WTC11 (cell line): Measurements from ENCODE around the gene UMODL1. TPM values are rescaled to one million over a fixed set of nuclear protein-coding genes. Genes with fewer than 3 reads are reported as not detected.

ENCODE experiments used
- ATAC-seq: fragments of 200-7000 bp; cut with Tn5 transposase; 2 replicates; pipeline ENCODE4 v1.10.0; 2021; ENCODE audit warnings: mild to moderate bottlenecking, moderate library complexity
- CTCF ChIA-PET: fragments of 300-600 bp; sonication (Branson Sonifier 250); formaldehyde crosslinking; loops from one replicate; lab custom pipeline; 2021; ENCODE audit warnings: antibody characterized with exemption; lab: Charles Lee
- POLR2A ChIA-PET: fragments of 350-600 bp; sonication (Branson Sonifier 250); formaldehyde crosslinking; loops from one replicate; lab custom pipeline; 2021; ENCODE audit warnings: antibody characterized with exemption; lab: Charles Lee
- DNase-seq: peaks from one replicate; pipeline ENCODE4 v3.0.0; 2021; ENCODE audit warnings: low spot score
- H3K27ac Mint-ChIP-seq: 2 replicates; pipeline ENCODE4 v1.8.0; 2021; ENCODE audit warnings: mixed read lengths
- H3K27me3 Mint-ChIP-seq: 2 replicates; pipeline ENCODE4 v1.8.0; 2021; ENCODE audit warnings: low read depth, mild to moderate bottlenecking, moderate library complexity, mixed read lengths
- H3K36me3 Mint-ChIP-seq: 2 replicates; pipeline ENCODE4 v1.8.0; 2021; ENCODE audit warnings: mixed read lengths
- H3K4me1 Mint-ChIP-seq: 2 replicates; pipeline ENCODE4 v1.8.0; 2022; ENCODE audit warnings: mixed read lengths
- H3K4me3 Mint-ChIP-seq: 2 replicates; pipeline ENCODE4 v1.8.0; 2021; ENCODE audit warnings: mild to moderate bottlenecking, moderate library complexity, mixed read lengths
- H3K9me3 Mint-ChIP-seq: 2 replicates; pipeline ENCODE4 v1.8.0; 2021; ENCODE audit warnings: mixed read lengths
- ATF2 ChIP-seq: sonication (generic); formaldehyde crosslinking; IDR thresholded peaks from 2 replicates; pipeline ENCODE4 v1.8.1; 2022; ENCODE audit warnings: low read depth, missing genetic modification reagents, borderline replicate concordance
- ATF6 ChIP-seq: sonication (generic); formaldehyde crosslinking; IDR thresholded peaks from 2 replicates; pipeline ENCODE4 v1.8.1; 2023; ENCODE audit warnings: mild to moderate bottlenecking, missing genetic modification reagents
- GRHL2 ChIP-seq: fragments of 250-450 bp; sonication (Bioruptor Pico); IDR thresholded peaks from 2 replicates; pipeline ENCODE4 v1.8.0; 2022; ENCODE audit warnings: mild to moderate bottlenecking, moderate library complexity; ENCODE audit not compliant: insufficient replicate concordance, severe bottlenecking
- MLX ChIP-seq: sonication (generic); formaldehyde crosslinking; IDR thresholded peaks from 2 replicates; pipeline ENCODE4 v1.8.1; 2023; ENCODE audit warnings: mild to moderate bottlenecking, missing genetic modification reagents, moderate library complexity
- NFE2L1 ChIP-seq: sonication (generic); formaldehyde crosslinking; IDR thresholded peaks from 2 replicates; pipeline ENCODE4 v1.8.1; 2023; ENCODE audit warnings: missing genetic modification reagents
- PRDM15 ChIP-seq: sonication (generic); formaldehyde crosslinking; IDR thresholded peaks from 2 replicates; pipeline ENCODE4 v1.8.0; 2022; ENCODE audit warnings: missing genetic modification reagents
- SMAD4 ChIP-seq: sonication (generic); formaldehyde crosslinking; IDR thresholded peaks from 2 replicates; pipeline ENCODE4 v1.8.0; 2022; ENCODE audit warnings: mild to moderate bottlenecking, missing genetic modification reagents
- ZBTB43 ChIP-seq: sonication (generic); formaldehyde crosslinking; IDR thresholded peaks from 2 replicates; pipeline ENCODE4 v1.8.1; 2023; ENCODE audit warnings: mild to moderate bottlenecking, missing genetic modification reagents
- ZNF219 ChIP-seq: sonication (generic); formaldehyde crosslinking; IDR thresholded peaks from 2 replicates; pipeline ENCODE4 v1.8.0; 2023; ENCODE audit warnings: missing genetic modification reagents, mild to moderate bottlenecking, borderline replicate concordance
- ZNF317 ChIP-seq: sonication (generic); formaldehyde crosslinking; IDR thresholded peaks from 2 replicates; pipeline ENCODE4 v1.8.1; 2023; ENCODE audit warnings: low read depth, mild to moderate bottlenecking, moderate library complexity, missing genetic modification reagents, borderline replicate concordance
- total RNA-seq: library from RNA; stranded (reverse); gene quantifications from 3 replicates; pipeline ENCODE4 v1.2.3, GENCODE V29; 2021

Gene UMODL1
- total RNA-seq, 1 experiment from 2014 or later: not detected

GRCh38 chr21:42022091-42022430 is 49.1 kb upstream of the UMODL1 start (continued):
- no peak for TF ChIP-seq GRHL2

DNA sequence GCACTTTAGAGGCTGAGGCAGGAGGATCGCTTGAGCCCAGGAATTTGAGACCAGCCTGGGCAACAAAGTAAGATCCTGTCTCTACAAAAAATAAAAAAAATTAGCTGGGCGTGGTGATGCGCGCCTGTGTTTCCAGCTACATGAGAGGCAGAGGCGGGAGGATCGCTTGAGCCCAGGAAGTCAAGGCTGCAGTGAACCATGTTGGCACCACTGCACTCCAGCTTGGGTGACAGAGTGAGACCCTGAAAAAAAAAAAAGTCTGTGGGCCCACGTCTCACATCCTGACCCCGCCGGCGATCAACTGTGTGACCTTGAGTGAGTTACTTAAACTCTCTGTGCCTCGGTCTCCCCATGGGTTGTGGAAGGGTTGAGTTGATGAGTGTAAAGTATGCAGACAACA is 48.2 kb upstream of the UMODL1 start:
- Mint-ChIP-seq H3K4me3 (no peak overlapping the region), H3K27ac (no peak overlapping the region), H3K4me1 (peaks cover 11% of the 10 kb centered on the region), H3K36me3 (no peaks in the 10 kb centered on the region), H3K9me3 (no peaks in the 10 kb centered on the region), H3K27me3 (no peaks in the 10 kb centered on the region)
- TF ChIP-seq ZBTB43 (CRISPR knock-in tag) (no peak), ATF6 (CRISPR knock-in tag) (no peak), ATF2 (CRISPR knock-in tag) (no peak), PRDM15 (CRISPR knock-in tag) (no peak), NFE2L1 (CRISPR knock-in tag) (no peak)
- DNase-seq: no peak
- no peak for ATAC-seq
- ChIA-PET POLR2A (no interaction called here), CTCF (no interaction called here)

- Mint-ChIP-seq H3K27me3 (no peaks in the 10 kb centered on the region), H3K36me3 (no peaks in the 10 kb centered on the region), H3K4me1 (peaks cover 11% of the 10 kb centered on the region), H3K9me3 (no peaks in the 10 kb centered on the region), H3K27ac (no peak overlapping the region), H3K4me3 (no peak overlapping the region)
- no peak for TF ChIP-seq MLX (CRISPR knock-in tag)
- no peak for TF ChIP-seq ZNF219 (CRISPR knock-in tag)
- TF ChIP-seq ZNF317 (CRISPR knock-in tag): no peak
- no peak for TF ChIP-seq ZBTB43 (CRISPR knock-in tag)
- no peak for TF ChIP-seq SMAD4 (CRISPR knock-in tag)
- DNase-seq (no peak), ATAC-seq (no peak)
- ChIA-PET POLR2A (interaction anchor here (0.6 kb wide), 2 partner anchors 29 to 228 kb away, joined by 3 to 11 read pairs; no protein-coding TSS in a partner anchor), CTCF (no interaction called here)
Measured at GRCh38 chr21:42025376-42026081, 45.6 kb upstream of the UMODL1 start.
